Testis (tissue), 2 donors: Measurements from ENCODE around the gene MAST4.

Experiments used
- POLR2A ChIP-seq: fragments of 450-650 bp; IDR thresholded peaks from one replicate; pipeline ENCODE4 v1.6.1; 2017; ENCODE audit warnings: antibody characterized with exemption, mild to moderate bottlenecking, moderate library complexity
- TF ChIP-seq, protein P1 (sequence below), 3 experiments: fragments of 450-650 bp in 2 of 3; fragments of 200-600 bp in 1 of 3; sonication (generic) in 1 of 3; IDR thresholded peaks; one replicate each; pipeline ENCODE4 v1.5.1; 2016 to 2019; ENCODE audit warnings: antibody characterized with exemption in 3 of 3, mild to moderate bottlenecking in 2 of 3, moderate library complexity in 1 of 3

DNA sequence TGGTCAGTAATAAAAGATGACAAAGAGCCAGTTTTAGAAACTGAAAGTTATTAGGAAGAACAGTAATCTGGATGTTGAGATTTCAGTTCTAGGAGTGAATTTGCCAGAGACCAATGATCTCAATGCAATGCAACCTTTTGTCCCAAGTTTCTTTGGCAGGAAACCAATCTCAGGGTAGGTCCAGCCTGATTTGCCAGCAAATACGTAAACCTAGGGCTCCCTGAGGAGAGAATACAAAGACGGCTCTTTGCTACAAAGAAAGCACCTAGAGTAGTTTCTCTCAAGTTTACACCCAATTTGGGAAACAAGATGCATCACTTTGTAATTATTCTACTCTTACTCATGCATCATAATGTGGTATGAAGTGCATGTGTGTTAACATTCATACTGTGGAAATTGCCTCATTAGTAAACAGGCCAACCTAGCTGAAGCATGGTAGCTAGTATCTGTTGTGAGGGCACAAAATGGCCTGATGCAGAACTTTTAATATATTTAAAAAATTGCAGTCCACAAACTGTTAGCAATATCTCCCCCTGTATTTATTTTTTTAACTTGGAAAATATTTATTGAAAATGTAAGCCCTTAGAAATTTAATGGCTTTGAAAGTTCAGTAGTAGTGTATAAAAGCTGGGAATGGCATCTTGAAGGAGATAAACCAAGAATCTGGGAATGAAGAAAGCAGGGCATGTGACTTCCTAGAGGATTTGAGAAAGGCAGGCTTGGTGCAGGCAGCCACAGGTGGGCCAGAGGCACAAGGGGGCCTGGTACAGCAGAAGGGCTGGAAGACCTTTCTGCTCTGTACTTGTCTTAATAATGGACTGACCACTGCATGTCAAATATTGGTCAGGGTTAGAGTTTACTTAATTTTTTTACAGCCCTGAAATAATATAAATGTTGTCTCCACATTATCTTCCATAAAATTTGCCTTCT, 59.5 kb downstream of the MAST4 start:
- TF ChIP-seq POLR2A = no peak
- TF ChIP-seq, protein P1, sequence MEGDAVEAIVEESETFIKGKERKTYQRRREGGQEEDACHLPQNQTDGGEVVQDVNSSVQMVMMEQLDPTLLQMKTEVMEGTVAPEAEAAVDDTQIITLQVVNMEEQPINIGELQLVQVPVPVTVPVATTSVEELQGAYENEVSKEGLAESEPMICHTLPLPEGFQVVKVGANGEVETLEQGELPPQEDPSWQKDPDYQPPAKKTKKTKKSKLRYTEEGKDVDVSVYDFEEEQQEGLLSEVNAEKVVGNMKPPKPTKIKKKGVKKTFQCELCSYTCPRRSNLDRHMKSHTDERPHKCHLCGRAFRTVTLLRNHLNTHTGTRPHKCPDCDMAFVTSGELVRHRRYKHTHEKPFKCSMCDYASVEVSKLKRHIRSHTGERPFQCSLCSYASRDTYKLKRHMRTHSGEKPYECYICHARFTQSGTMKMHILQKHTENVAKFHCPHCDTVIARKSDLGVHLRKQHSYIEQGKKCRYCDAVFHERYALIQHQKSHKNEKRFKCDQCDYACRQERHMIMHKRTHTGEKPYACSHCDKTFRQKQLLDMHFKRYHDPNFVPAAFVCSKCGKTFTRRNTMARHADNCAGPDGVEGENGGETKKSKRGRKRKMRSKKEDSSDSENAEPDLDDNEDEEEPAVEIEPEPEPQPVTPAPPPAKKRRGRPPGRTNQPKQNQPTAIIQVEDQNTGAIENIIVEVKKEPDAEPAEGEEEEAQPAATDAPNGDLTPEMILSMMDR (IDR thresholded peaks at IDR 0.05) = no peak
